Mesendoderm (in vitro differentiated cells): ENCODE measurements around the gene ERBB4.

Experiments used
- DNase-seq: peaks from one replicate; pipeline ENCODE4 v3.0.0; 2013
- H2AK5ac ChIP-seq: 2 replicates; pipeline ENCODE4 v1.6.1; 2013; ENCODE audit warnings: low read length, inconsistent platforms
- H2BK120ac ChIP-seq: 2 replicates; pipeline ENCODE4 v1.6.1; 2013; ENCODE audit warnings: low read depth, mild to moderate bottlenecking, low read length, moderate library complexity, mixed read lengths
- H2BK15ac ChIP-seq: replicated peaks from 2 replicates; pipeline ENCODE4 v1.6.1; 2013; ENCODE audit warnings: low read depth, mild to moderate bottlenecking, moderate library complexity
- H2BK5ac ChIP-seq: 2 replicates; pipeline ENCODE4 v1.6.1; 2013; ENCODE audit warnings: low read length, inconsistent platforms
- H3K18ac ChIP-seq: 2 replicates; pipeline ENCODE4 v1.6.1; 2013; ENCODE audit warnings: mild to moderate bottlenecking, low read length, mixed read lengths
- H3K23ac ChIP-seq: one replicate; pipeline ENCODE4 v1.6.1; 2013; ENCODE audit warnings: low read length
- H3K27ac ChIP-seq: 2 replicates; pipeline ENCODE4 v1.5.1; 2013; ENCODE audit warnings: low read depth, mild to moderate bottlenecking, inconsistent platforms, low read length, moderate library complexity
- H3K27me3 ChIP-seq: 2 replicates; pipeline ENCODE4 v1.6.1; 2013; ENCODE audit warnings: low read length, control low read depth, mild to moderate bottlenecking, inconsistent platforms; ENCODE audit not compliant: insufficient read depth, poor library complexity
- H3K36me3 ChIP-seq: 2 replicates; pipeline ENCODE4 v1.6.1; 2013; ENCODE audit warnings: low read length, inconsistent platforms; ENCODE audit not compliant: control insufficient read depth, insufficient read depth
- H3K4ac ChIP-seq: one replicate; pipeline ENCODE4 v1.6.1; 2013; ENCODE audit warnings: low read depth, mild to moderate bottlenecking, low read length, moderate library complexity
- H3K4me1 ChIP-seq: 2 replicates; pipeline ENCODE4 v1.6.1; 2013; ENCODE audit warnings: low read depth, low read length, inconsistent platforms; ENCODE audit not compliant: control insufficient read depth
- H3K4me2 ChIP-seq: 2 replicates; pipeline ENCODE4 v1.6.1; 2013; ENCODE audit warnings: low read length
- H3K4me3 ChIP-seq: 2 replicates; pipeline ENCODE4 v1.5.1; 2013; ENCODE audit warnings: mild to moderate bottlenecking, low read length
- H3K56ac ChIP-seq: one replicate; pipeline ENCODE4 v1.6.1; 2013; ENCODE audit warnings: low read length
- H3K79me1 ChIP-seq: 2 replicates; pipeline ENCODE4 v1.6.1; 2013; ENCODE audit warnings: low read length, inconsistent platforms
- H3K79me2 ChIP-seq: 2 replicates; pipeline ENCODE4 v1.6.1; 2013; ENCODE audit warnings: mild to moderate bottlenecking, low read length; ENCODE audit not compliant: control insufficient read depth, insufficient read depth
- H3K9ac ChIP-seq: 2 replicates; pipeline ENCODE4 v1.6.1; 2013; ENCODE audit warnings: low read length, inconsistent platforms
- H4K5ac ChIP-seq: one replicate; pipeline ENCODE4 v1.6.1; 2013; ENCODE audit warnings: low read length
- H4K8ac ChIP-seq: one replicate; pipeline ENCODE4 v1.6.1; 2013; ENCODE audit warnings: low read depth, mild to moderate bottlenecking, control low read depth, low read length, moderate library complexity
- WGBS: extraction: QIAGEN DNeasy Blood & Tissue Kit; methylation state at CpG from one replicate; pipeline ENCODE4 v1.1.7; 2013; ENCODE audit warnings: low lambda C conversion rate, missing lambda C conversion rate; ENCODE audit not compliant: insufficient coverage; ENCODE audit errors: extremely low coverage; 5-methylcytosine and 5-hydroxymethylcytosine counted together

Gene ERBB4

GRCh38 chr2:211387734-211388133 is 1150.9 kb downstream of the ERBB4 start:
- no peak overlapping the region for H2BK120ac ChIP-seq
- WGBS = no CpG with 5 or more reads among the region's 6 CpGs
- H3K4me3 ChIP-seq = no peak overlapping the region
- H3K56ac ChIP-seq = no peak overlapping the region
- H3K36me3 ChIP-seq = no peaks in the 10 kb centered on the region
- H3K23ac ChIP-seq = no peak overlapping the region
- H2AK5ac ChIP-seq = no peak overlapping the region
- H4K8ac ChIP-seq = no peak overlapping the region
- no peak overlapping the region for H3K27ac ChIP-seq
- no peak overlapping the region for H3K18ac ChIP-seq
- no peaks in the 10 kb centered on the region for H3K27me3 ChIP-seq
- no peak for DNase-seq
- H3K79me2 ChIP-seq = no peaks in the 10 kb centered on the region
- no peaks in the 10 kb centered on the region for H3K4me1 ChIP-seq
- no peaks in the 10 kb centered on the region for H3K79me1 ChIP-seq
- no peak overlapping the region for H3K9ac ChIP-seq
- no peak overlapping the region for H3K4ac ChIP-seq
- H2BK15ac ChIP-seq = no peak overlapping the region
- no peak overlapping the region for H4K5ac ChIP-seq
- H2BK5ac ChIP-seq = no peak overlapping the region
- H3K4me2 ChIP-seq = no peak overlapping the region

DNA sequence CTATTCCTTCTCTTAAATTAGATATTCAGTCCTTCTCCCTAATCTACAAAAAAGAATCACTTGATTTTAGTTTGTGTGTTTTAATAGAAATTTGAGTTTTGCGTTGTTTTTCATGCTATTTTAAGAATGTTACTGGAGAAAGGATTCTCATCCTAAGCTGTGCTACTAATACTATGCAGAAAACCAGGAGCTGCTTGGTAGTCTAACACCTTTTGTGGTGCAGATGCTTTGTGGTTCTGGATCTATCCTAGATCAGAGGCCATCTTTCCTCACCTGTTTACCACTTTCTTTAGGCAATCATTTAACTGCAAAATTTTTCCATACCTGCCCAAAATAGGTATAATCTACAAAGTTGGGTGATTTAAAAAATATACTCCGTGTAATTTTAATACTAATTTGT is 1158.6 kb downstream of the ERBB4 start:
- no peak overlapping the region for H2BK15ac ChIP-seq
- no peak overlapping the region for H4K8ac ChIP-seq
- H3K79me2 ChIP-seq = no peaks in the 10 kb centered on the region
- no peak overlapping the region for H3K56ac ChIP-seq
- WGBS = no CpG with 5 or more reads among the region's 2 CpGs
- no peak overlapping the region for H3K4me3 ChIP-seq
- no peak overlapping the region for H3K27ac ChIP-seq
- no peak overlapping the region for H3K18ac ChIP-seq
- no peak overlapping the region for H2AK5ac ChIP-seq
- H2BK120ac ChIP-seq = no peak overlapping the region
- H3K4ac ChIP-seq = no peak overlapping the region
- no peak overlapping the region for H3K23ac ChIP-seq
- H3K4me1 ChIP-seq = no peaks in the 10 kb centered on the region
- H3K36me3 ChIP-seq = no peaks in the 10 kb centered on the region
- H3K4me2 ChIP-seq = no peak overlapping the region
- no peaks in the 10 kb centered on the region for H3K27me3 ChIP-seq
- peak; percentile 37 for DNase-seq
- no peaks in the 10 kb centered on the region for H3K79me1 ChIP-seq
- H4K5ac ChIP-seq = no peak overlapping the region
- no peak overlapping the region for H2BK5ac ChIP-seq
- no peak overlapping the region for H3K9ac ChIP-seq

GRCh38 chr2:211376410-211376809 is 1162.2 kb downstream of the ERBB4 start:
- H2BK15ac ChIP-seq = no peak overlapping the region
- H3K36me3 ChIP-seq = no peaks in the 10 kb centered on the region
- H3K23ac ChIP-seq = no peak overlapping the region
- no peak overlapping the region for H3K56ac ChIP-seq
- H2BK5ac ChIP-seq = no peak overlapping the region
- DNase-seq = no peak
- H3K4ac ChIP-seq = no peak overlapping the region
- H2BK120ac ChIP-seq = no peak overlapping the region
- H3K27ac ChIP-seq = no peak overlapping the region
- no peak overlapping the region for H4K5ac ChIP-seq
- H3K18ac ChIP-seq = no peak overlapping the region
- H3K9ac ChIP-seq = no peak overlapping the region
- H4K8ac ChIP-seq = no peak overlapping the region
- no peaks in the 10 kb centered on the region for H3K27me3 ChIP-seq
- no peak overlapping the region for H3K4me2 ChIP-seq
- no peak overlapping the region for H2AK5ac ChIP-seq
- H3K4me1 ChIP-seq = no peaks in the 10 kb centered on the region
- H3K79me2 ChIP-seq = no peaks in the 10 kb centered on the region
- no peak overlapping the region for H3K4me3 ChIP-seq
- H3K79me1 ChIP-seq = no peaks in the 10 kb centered on the region

DNA sequence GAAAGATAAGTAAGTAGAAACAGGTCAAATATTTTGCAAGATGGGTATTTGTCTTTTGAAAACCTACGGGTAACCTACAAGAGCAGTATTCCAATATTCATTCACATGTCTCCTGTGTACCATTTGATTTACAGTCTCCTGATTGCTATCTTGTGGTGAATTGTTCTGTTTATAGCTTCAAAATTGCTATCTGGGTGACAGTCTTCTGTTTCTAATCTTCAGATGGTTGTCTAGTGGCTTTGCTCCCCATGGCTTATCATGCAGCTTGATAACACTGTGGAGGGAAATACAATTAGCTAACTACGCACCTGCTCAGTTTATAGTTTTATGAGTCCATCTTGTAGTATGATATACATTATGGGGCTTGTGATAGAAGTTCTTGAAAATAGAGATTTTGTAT is 1165.4 kb downstream of the ERBB4 start:
- peak; percentile 13 for DNase-seq
- Histone ChIP-seq H4K5ac (no peak overlapping the region), H3K27me3 (no peaks in the 10 kb centered on the region), H3K79me2 (no peaks in the 10 kb centered on the region), H3K23ac (no peak overlapping the region), H3K56ac (no peak overlapping the region), H3K4me1 (peaks cover 3% of the 10 kb centered on the region), H3K4me2 (no peak overlapping the region), H4K8ac (no peak overlapping the region), H3K9ac (no peak overlapping the region), H2BK120ac (no peak overlapping the region), H3K4ac (no peak overlapping the region), H2BK5ac (no peak overlapping the region), H3K36me3 (no peaks in the 10 kb centered on the region), H2BK15ac (no peak overlapping the region), H3K18ac (no peak overlapping the region), H3K79me1 (no peaks in the 10 kb centered on the region), H3K27ac (no peak overlapping the region), H2AK5ac (no peak overlapping the region), H3K4me3 (no peak overlapping the region)
- no CpG with 5 or more reads among the region's 2 CpGs for WGBS

DNA sequence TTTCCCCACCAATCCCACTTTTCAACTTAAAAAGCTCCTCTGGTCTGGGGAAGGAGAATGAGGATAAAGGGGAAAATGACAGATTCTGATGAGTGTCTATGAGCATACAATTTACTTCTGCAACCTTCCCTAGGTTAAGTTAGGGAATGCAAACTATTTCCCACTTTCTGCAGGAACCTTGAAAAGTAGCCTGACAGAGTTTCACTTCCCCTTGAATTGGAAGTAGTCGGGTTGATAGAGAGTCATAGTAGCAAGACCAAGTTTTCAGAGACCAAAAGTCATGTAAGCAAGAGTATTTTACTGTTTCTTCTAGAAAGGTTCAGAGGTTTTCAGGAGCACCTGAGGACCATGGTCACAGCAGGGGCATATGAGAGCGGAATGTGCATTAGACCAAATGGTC is 1167.1 kb downstream of the ERBB4 start:
- H3K36me3 ChIP-seq = no peaks in the 10 kb centered on the region
- H3K4me2 ChIP-seq = no peak overlapping the region
- peaks cover 8% of the 10 kb centered on the region for H3K4me1 ChIP-seq
- no peak overlapping the region for H4K5ac ChIP-seq
- DNase-seq = peak; percentile 43
- WGBS = no CpG with 5 or more reads among the region's 2 CpGs
- H3K79me1 ChIP-seq = no peaks in the 10 kb centered on the region
- no peak overlapping the region for H3K4me3 ChIP-seq
- no peak overlapping the region for H2BK5ac ChIP-seq
- no peak overlapping the region for H3K18ac ChIP-seq
- no peak overlapping the region for H2BK15ac ChIP-seq
- H3K23ac ChIP-seq = no peak overlapping the region
- no peak overlapping the region for H3K4ac ChIP-seq
- H2BK120ac ChIP-seq = no peak overlapping the region
- no peak overlapping the region for H3K56ac ChIP-seq
- H3K9ac ChIP-seq = no peak overlapping the region
- H3K27ac ChIP-seq = no peak overlapping the region
- H2AK5ac ChIP-seq = no peak overlapping the region
- H3K79me2 ChIP-seq = no peaks in the 10 kb centered on the region
- H3K27me3 ChIP-seq = no peaks in the 10 kb centered on the region
- no peak overlapping the region for H4K8ac ChIP-seq

DNA sequence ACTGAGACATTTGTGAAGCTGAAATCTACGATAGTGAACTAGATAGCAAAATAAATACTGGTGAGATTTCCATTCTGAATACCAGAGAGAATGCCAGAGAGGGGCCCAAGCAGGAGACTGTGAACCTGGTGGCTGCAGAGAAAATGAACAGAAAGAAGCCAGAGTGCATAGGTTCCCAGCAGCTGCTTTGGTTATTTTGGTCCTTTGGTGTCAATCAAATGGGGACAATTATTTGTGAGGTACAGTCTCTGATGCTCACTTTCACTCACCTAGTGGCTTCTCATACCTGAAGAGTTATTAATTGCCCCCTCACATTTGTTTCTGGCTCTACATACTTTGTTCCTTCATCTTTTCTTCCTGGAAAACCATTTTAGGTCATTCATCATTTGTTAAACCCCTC is 1170.1 kb downstream of the ERBB4 start:
- Histone ChIP-seq H2AK5ac (no peak overlapping the region), H3K4ac (no peak overlapping the region), H3K79me1 (no peaks in the 10 kb centered on the region), H3K4me1 (peaks cover 8% of the 10 kb centered on the region), H4K5ac (no peak overlapping the region), H3K27ac (no peak overlapping the region), H2BK5ac (no peak overlapping the region), H2BK120ac (no peak overlapping the region), H3K23ac (no peak overlapping the region), H3K36me3 (no peaks in the 10 kb centered on the region), H3K4me2 (no peak overlapping the region), H3K27me3 (no peaks in the 10 kb centered on the region), H3K79me2 (no peaks in the 10 kb centered on the region), H3K18ac (no peak overlapping the region), H3K4me3 (no peak overlapping the region), H4K8ac (no peak overlapping the region), H3K56ac (no peak overlapping the region), H2BK15ac (no peak overlapping the region), H3K9ac (no peak overlapping the region)
- WGBS = no CpG with 5 or more reads among the region's 1 CpG
- no peak for DNase-seq
